D341Med (cell line): ENCODE data around the gene TBL2.
A peak's percentile ranks its signal among the peaks of the same experiment; 100 is the strongest.
"Not testable (repeated sequence)": the region's sequence is repeated elsewhere in the genome, so short reads cannot be mapped to it uniquely, and the experiment has no call there.

Source experiments
- DNase-seq: peaks from one replicate; pipeline ENCODE4 v3.0.0; 2012; ENCODE audit warnings: low spot score

Gene TBL2

DNA sequence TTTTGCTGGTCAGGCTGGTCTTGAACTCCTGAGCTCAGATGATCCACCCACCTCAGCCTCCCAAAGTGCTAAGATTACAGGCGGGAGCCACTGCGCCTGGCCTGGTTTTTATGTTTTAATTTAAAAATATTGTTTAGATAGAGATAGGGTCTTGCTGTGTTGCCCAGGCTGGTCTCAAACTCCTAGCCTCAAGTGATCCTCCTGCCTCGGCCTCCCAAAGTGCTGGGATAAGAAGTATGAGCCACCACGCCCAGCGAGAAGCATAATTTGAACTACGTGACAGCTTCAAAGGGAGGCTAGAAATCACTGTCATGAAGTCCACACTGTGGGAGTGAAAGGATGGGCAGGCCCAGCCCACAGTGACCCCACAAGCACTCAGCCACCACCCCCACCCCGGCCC lies 42.5 kb downstream of the TBL2 start:
- not testable (repeated sequence) for DNase-seq

DNA sequence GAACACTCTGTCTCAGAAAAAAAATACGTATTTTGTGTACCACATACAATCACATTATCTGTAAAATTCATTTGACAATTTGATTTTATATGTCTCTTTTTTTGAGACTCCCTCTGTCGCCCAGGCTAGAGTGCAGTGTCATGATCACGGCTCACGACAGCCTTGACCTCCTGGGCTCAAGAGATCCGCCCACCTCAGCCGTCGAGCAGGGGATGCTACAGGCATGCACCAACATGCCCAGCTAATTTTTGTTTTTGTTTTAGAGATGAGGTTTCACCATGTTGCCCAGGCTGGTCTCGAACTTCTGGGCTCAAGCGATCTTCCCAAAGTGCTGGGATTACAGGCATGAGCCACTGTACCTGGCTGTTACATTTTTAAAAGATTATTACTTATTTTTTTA lies 44.6 kb downstream of the TBL2 start:
- no peak for DNase-seq

DNA sequence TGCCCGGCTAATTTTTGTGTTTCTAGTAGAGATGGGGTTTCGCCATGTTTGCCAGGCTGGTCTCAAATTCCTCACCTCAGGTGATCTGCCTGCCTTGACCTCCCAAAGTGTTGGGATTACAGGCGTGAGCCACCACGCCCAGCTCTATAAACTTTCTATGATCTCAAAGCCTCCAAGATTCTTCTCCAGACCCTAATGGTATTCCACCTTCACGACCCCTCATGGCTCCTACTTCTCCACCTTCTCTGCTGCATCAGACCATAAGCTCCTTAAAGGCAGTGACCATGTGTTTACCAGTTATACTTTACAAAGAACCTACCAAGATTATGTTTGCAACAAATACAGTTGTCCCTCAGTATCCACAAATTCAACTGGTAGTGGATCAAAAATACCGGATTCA lies 46.2 kb downstream of the TBL2 start:
- no peak for DNase-seq

DNA sequence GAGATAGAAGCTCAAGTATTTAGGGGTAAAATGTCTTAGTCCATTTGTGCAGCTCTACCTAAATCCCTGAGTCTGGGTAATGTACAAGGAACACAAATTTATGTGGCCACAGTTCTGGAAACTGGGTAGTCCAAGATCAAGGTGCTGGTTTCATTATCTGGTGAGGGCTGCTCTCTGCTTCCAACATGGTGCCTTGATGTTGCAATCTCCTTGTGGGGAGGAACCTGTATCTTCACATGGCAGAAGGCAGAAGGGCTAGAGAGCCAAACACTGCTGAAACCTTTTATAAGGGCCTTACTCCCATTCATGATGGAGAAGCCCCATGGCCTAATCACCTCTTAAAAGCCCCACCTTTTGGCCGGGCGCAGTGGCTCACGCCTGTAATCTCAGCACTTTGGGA lies 47.6 kb downstream of the TBL2 start:
- no peak for DNase-seq

DNA sequence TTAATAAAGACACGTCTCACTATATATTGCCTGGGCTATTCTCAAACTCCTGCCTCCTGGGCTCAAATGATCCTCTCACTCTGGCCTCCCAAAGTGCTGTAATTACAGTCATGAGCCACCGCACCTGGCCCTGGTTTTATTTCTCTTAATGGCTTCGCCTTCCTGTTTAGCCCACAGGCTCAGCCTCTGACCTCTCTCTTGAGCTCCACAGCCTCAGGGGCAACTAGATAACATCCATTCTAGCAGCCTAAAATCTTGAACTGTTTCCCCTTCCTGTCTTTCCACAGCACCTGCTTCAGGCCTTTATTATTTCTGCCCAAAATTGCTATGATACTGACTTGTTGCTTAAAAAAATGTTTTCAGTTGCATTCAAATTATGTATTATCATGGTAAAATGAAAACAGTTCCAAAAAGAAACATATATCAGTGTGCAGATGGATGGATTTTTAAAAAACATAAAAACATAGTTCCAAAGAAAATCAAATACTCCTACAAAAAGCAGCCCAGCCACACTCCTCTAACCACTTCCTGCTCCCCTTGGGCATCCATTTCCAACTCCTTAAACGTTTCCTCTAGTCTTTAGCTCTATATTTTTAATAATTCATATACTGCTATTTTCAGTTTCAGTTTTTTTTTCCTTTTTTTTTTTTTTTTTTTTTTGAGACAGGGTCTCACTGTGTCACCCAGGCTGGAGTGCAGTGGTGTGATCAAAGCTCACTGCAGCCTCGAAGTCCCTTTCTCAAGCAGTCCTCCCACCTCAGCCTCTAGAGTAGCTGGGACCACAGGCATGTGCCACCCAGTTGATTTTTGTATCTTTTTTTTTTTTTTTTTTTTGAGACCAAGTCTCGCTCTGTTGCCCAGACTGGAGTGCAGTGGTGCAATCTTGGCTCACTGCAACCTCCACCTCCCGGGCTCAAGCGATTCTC lies 51.2 kb downstream of the TBL2 start:
- DNase-seq = no peak

DNA sequence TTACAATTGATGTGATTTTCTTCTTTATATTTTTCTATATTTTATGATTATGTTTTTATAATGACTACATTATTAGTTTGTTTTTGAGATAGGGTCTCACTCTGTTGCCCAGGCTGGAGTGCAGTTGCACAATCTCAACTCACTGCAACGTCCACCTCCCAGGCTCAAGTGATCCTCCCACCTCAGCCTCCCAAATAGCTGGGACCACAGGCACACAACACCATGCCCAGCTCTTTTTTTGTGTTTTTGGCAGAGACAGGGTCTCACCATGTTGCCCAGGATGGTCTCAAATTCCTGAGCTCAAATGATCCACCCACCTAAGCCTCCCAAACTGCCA lies 52.3 kb downstream of the TBL2 start:
- not testable (repeated sequence) for DNase-seq

DNA sequence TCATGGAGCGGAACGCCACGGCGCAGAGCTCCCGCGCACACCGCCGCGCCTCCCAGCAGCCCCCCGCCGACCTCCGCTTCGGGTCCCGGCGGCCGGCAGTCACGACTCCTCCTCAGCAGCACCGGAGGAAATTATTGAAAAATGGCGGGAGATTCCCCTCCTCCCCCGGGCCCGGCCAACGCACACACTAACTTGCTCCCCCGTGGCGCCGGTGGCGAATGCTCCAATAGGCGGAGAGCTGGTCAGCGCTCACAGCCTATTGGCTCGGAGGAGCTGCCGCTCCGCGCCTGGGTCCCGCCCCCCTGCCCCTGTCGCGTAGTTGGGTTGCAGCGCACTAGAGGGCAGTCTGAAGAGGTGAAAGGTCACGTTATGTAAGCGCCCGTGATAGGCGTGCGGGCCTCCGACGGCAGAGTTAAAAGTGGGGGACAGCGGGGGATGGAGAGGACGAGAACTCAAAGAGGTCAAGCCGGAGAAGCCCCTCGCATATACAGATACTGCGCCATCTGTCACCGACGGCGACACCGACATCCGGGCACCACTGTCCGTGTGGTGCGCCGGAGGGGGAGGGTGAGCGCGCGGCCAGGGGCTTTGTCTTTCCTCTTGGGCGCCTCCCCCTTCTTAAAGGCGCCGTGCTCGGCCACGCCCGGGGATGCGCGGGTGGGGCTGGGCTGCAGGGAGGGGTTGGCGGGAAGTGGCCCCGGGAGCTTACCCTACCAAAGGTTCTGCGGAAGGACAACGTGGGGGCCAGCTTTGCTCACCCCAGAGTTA lies 56.1 kb downstream of the TBL2 start, which contains the start of gene BAZ1B:
TSS of gene BAZ1B (minus strand) at position 189 of the 768 bp plus-strand sequence. CDS start 360 bp downstream, outside the sequence.
- peak; percentile 98 for DNase-seq

DNA sequence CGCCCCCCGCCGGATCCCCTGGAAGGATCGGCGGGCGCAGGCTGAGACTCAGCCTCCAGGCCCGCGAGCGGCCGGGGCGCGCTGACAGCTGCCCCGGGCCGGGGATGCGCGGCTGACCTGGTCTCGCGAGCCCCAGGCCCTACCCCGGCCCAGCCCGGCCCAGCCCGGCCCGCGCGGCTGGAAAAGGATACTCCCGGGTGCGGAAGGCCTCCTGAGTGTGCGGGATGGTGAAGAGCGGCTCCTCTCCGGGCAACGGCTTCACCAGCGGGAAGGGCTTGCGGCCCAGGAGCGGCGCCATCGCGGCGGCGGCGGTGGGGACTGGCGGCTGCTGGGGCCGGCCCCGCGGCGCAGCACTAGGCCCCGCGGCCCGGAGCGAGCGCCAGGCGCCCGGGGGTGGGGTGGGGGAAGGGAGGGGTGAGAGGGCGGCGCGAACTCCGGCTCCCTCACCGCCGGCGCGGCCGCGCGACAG lies 56.7 kb downstream of the TBL2 start:
- peak; percentile 91 for DNase-seq

DNA sequence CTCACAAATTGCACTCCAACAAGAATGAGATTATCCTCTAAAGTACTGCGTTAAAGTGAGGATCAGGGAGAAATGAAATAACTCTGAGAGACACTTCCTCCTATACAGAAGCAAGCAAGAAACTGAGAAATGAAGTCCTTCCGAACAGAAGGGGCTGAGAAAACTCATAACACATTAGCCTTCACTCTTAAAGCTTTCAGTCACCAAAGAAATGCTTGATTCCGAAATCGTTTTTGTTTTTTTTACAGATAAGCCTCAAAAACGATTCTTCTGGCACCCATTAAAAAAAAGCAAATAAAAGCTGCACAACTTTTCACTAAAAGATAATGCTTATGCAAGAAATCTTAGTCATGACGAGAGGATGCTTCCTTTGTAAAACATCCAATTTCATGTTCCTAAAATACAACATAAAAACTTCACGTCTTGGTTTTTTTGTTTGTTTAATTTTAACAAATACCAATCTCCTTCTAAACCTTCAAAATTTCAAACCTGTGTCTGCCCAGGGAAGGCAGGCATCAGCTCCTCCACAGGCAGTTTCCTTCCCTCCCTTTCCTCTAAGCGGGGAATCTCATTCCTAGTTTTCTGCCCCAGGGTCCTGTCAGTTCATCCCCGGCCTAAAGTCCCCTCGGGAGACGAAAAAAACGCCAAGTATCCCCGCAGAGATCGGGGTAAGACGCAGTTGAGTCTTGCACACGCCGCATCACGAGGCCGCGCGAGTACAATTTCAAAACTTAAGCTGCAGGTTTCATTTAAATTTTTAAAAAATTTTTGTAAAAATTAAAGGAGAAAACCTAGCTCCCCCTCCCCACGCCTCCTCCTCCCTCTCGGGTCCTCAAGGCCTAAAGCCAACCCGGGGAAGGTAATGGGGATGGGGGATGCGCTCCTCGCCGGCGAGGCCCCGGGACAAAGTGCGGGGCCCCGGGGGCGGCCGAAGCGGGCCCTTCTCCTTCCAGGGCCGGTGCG lies 57.4 kb downstream of the TBL2 start:
- DNase-seq = no peak

DNA sequence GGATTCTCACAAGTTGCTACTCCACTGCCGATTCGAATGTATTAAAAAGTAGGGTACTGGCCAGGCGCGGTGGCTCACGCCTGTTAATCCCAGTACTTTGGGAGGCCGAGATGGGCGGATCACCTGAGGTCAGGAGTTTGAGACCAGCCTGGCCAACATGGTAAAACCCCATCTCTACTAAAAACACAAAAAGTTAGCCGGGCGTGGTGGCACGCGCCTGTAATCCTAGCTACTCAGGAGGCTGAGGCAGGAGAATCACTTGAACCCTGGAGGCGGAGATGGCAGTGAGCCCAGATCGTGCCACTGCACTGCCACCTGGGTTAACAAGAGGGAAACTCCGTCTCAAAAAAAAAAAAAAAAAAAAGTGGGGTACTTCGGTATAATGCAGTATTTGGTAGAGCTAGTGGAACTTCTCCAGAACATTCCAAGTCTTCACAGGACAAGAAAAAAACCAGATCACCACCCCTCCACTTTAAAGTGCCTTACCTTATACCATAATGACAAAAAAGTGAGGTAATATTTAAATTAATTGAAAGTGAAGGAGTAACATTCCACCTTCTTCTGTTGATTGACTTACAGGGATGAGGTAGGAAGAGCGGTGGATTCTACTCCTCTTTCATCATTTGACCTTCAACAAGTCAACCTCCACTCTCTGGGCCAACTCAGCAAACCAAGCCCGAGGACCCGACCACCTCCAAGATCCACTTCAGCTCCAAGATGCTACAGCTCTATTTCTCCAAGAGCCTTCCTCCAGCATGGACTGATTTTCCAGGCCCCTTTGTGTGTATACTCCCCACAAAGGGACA lies 58.3 kb downstream of the TBL2 start:
- no peak for DNase-seq

DNA sequence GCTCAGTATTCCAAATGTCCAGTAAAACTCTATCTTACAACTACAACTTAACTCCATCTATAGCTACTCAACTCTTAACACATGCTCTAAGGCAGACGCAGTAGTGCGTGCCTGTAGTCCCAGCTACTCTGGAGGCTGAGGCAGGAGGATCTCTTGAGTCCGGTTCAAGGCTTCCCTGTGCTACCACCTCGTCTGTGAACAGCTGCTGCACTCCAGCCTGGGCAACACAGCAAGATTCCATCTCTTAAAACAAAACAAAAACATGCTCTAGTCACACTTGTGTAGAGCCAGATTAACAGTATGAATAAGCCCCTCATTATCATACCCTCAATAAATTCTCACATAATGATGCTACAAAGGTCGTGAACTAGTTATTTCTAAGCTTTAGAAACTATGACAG lies 59.9 kb downstream of the TBL2 start:
- no peak for DNase-seq
